GM12874 (cell line): ENCODE results near the gene ETFRF1.

Experiments used
- TF ChIP-seq, protein P1 (sequence below): IDR thresholded peaks from 2 replicates; pipeline ENCODE4 v1.5.1; 2011; ENCODE audit warnings: low read depth, mild to moderate bottlenecking, control low read depth, low read length, moderate library complexity; ENCODE audit not compliant: insufficient read depth

The ETFRF1 gene

GRCh38 chr12:25254271-25254880, 59.3 kb downstream of the ETFRF1 start:
- TF ChIP-seq, protein P1, sequence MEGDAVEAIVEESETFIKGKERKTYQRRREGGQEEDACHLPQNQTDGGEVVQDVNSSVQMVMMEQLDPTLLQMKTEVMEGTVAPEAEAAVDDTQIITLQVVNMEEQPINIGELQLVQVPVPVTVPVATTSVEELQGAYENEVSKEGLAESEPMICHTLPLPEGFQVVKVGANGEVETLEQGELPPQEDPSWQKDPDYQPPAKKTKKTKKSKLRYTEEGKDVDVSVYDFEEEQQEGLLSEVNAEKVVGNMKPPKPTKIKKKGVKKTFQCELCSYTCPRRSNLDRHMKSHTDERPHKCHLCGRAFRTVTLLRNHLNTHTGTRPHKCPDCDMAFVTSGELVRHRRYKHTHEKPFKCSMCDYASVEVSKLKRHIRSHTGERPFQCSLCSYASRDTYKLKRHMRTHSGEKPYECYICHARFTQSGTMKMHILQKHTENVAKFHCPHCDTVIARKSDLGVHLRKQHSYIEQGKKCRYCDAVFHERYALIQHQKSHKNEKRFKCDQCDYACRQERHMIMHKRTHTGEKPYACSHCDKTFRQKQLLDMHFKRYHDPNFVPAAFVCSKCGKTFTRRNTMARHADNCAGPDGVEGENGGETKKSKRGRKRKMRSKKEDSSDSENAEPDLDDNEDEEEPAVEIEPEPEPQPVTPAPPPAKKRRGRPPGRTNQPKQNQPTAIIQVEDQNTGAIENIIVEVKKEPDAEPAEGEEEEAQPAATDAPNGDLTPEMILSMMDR = no peak
